Esophagus squamous epithelium (tissue), 5 donors: Measurements from ENCODE around the gene SP3. TPM values are rescaled to one million over a fixed set of nuclear protein-coding genes. Genes with fewer than 3 reads are reported as not detected.
A peak's percentile ranks its signal among the peaks of the same experiment; 100 is the strongest.

Experiments
- DNase-seq: peaks from one replicate; lab custom pipeline; 2025; lab: John Stamatoyannopoulos, UW
- H3K27ac ChIP-seq, 4 donors: fragments of 200-600 bp; sonication (generic); one replicate each; pipeline ENCODE4 v1.5.1; 2016 to 2019; ENCODE audit warnings: mild to moderate bottlenecking in 1 of 4
- H3K27me3 ChIP-seq, 4 donors: fragments of 200-600 bp; sonication (generic); 1 replicate in 3 of 4; 2 replicates in 1 of 4; pipeline versions ENCODE4 v1.5.1 to v1.6.0; 2017 to 2021; ENCODE audit warnings: antibody characterized with exemption in 1 of 4
- H3K36me3 ChIP-seq, 3 donors: fragments of 200-600 bp; sonication (generic); one replicate each; pipeline ENCODE4 v1.5.1; 2016 to 2019
- H3K4me1 ChIP-seq, 3 donors: fragments of 200-600 bp; sonication (generic); one replicate each; pipeline ENCODE4 v1.5.1; 2017 to 2019
- H3K4me3 ChIP-seq, 4 donors: fragments of 200-600 bp; sonication (generic); 1 replicate in 3 of 4; 2 replicates in 1 of 4; pipeline ENCODE4 v1.5.1; 2016 to 2019; ENCODE audit warnings: mild to moderate bottlenecking in 2 of 4, moderate library complexity in 1 of 4
- H3K9me3 ChIP-seq, 3 donors: fragments of 200-600 bp; sonication (generic); one replicate each; pipeline ENCODE4 v1.5.1; 2016 to 2019
- POLR2A ChIP-seq, 4 donors: fragments of 450-650 bp; IDR thresholded peaks; one replicate each; pipeline ENCODE4 v1.6.1; 2017; ENCODE audit warnings: antibody characterized with exemption in 4 of 4, mild to moderate bottlenecking in 4 of 4, moderate library complexity in 3 of 4
- WGBS, 2 donors: methylation state at CpG; one replicate each; pipeline ENCODE4 v1.1.5; 2018; 5-methylcytosine and 5-hydroxymethylcytosine counted together
- intact Hi-C: fragments of 100-400 bp; cut with DNase I; formaldehyde crosslinking; loops from one replicate; pipeline ENCODE4 v1.15.0; 2022
- total RNA-seq, 4 donors: library from RNA; depleted of rRNA; stranded (reverse); fragments of >200 nt; gene quantifications; one replicate each; pipeline ENCODE4 v1.1.0, GENCODE V29; 2016
- TF ChIP-seq, protein P1 (sequence below), 6 experiments: fragments of 450-650 bp in 4 of 6; fragments of 200-600 bp in 2 of 6; sonication (generic) in 2 of 6; IDR thresholded peaks; one replicate each; pipeline ENCODE4 v1.5.1; 2016 to 2019; ENCODE audit warnings: antibody characterized with exemption in 6 of 6, mild to moderate bottlenecking in 4 of 6, moderate library complexity in 4 of 6
- donor health status: DM: yes; HTN: yes; CAD: no.

SP3 gene
- total RNA-seq, 4 donors from 2014 or later = 41.3 to 97.8 (median 67.6) TPM

DNA sequence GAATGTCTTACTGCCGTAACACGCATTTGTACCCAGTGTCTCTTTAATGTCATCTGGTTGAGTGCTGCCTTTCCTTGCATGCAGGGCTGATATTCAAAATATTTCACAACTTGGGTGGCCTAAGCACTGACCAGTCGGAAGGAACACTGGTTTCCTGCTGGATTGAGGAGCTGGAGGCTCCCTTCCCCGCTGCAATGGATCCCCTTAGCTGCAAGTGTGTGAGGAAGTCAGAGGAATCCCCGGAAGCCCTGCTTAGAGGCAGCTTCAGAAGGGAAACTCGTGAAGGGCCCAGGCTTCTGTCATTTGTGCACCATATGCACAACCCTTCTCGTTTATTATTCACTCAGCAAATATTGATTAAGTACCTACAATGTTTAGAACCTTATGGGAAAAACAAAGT lies 33.2 kb upstream of the SP3 start:
- no peak overlapping the region for H3K4me3 ChIP-seq

DNA sequence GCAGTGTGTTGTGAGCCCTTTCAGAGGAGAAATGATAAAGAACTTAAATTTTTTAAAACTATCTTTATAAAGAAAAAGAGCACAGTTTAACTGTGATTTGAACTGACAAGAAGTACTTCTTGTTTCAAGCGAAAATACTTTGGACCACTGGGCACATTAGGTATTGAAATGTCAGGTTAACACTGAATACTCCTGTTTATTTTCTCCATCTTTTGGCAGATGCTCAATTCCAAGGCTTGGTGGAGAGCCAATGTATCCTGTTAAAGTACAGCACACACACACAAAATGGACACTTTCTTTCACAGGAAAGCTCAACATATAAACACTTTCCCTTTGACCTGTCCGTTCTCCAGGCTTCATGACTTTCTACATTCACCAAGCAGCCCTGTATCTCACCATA lies 32.6 kb upstream of the SP3 start:
- H3K36me3 ChIP-seq = no peaks in the 10 kb centered on the region
- no peaks in the 10 kb centered on the region for H3K9me3 ChIP-seq
- 57 to 59% methylated on average over 2 of the region's 2 CpGs for WGBS, 2 donors
- no peak for TF ChIP-seq POLR2A (IDR thresholded peaks at IDR 0.05)
- TF ChIP-seq, protein P1, sequence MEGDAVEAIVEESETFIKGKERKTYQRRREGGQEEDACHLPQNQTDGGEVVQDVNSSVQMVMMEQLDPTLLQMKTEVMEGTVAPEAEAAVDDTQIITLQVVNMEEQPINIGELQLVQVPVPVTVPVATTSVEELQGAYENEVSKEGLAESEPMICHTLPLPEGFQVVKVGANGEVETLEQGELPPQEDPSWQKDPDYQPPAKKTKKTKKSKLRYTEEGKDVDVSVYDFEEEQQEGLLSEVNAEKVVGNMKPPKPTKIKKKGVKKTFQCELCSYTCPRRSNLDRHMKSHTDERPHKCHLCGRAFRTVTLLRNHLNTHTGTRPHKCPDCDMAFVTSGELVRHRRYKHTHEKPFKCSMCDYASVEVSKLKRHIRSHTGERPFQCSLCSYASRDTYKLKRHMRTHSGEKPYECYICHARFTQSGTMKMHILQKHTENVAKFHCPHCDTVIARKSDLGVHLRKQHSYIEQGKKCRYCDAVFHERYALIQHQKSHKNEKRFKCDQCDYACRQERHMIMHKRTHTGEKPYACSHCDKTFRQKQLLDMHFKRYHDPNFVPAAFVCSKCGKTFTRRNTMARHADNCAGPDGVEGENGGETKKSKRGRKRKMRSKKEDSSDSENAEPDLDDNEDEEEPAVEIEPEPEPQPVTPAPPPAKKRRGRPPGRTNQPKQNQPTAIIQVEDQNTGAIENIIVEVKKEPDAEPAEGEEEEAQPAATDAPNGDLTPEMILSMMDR (IDR thresholded peaks at IDR 0.05) = no peak
- DNase-seq = no peak
- peaks cover 3 to 32% (median 14%) of the 10 kb centered on the region in 3 donors for H3K4me1 ChIP-seq
- intact Hi-C loops = no loop called here
- H3K4me3 ChIP-seq = no peak overlapping the region
- H3K27me3 ChIP-seq = no peaks in the 10 kb centered on the region
- peak overlapping the region; percentile 0 to 65 (median 43) for H3K27ac ChIP-seq

More for the DNA sequence above, 33.2 kb upstream of the SP3 start:
- intact Hi-C loops = no loop called here
- 77 to 82% methylated on average over 5 to 7 of the region's 7 CpGs for WGBS, 2 donors
- no peaks in the 10 kb centered on the region for H3K36me3 ChIP-seq
- no peaks in the 10 kb centered on the region for H3K27me3 ChIP-seq
- peak in 1 of 4 donors; percentile 17 for TF ChIP-seq POLR2A (IDR thresholded peaks at IDR 0.05)
- TF ChIP-seq, protein P1 (IDR thresholded peaks at IDR 0.05) = no peak
- H3K27ac ChIP-seq = peak overlapping the region in 3 of 4 donors; percentile 35 to 65 (median 51)
- no peak for DNase-seq
- H3K9me3 ChIP-seq = no peaks in the 10 kb centered on the region
- peaks cover 0 to 29% (median 14%) of the 10 kb centered on the region in 3 donors for H3K4me1 ChIP-seq

DNA sequence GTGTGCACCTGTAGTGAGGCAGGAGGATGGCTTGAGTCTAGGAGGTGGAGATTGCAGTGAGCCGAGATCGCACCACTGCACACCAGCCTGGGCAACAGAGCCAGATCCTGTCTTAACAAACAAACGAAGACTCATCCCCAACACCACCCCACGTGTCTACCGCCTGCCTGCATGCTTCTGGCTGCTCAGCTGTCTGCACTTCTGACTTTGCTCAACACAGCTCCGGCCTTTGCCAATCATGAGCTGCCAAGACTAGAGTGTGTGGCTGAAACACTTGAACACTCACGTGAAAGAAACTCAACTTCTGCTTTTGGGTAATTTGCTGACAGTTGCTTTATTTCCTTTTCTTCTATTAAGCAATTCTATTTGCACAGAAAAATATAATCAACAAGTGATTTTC lies 32.1 kb upstream of the SP3 start:
- peak; percentile 51 for DNase-seq
- H3K27me3 ChIP-seq = no peaks in the 10 kb centered on the region
- H3K4me3 ChIP-seq = no peak overlapping the region
- intact Hi-C loops = no loop called here
- WGBS, 2 donors = 29 to 40% methylated on average over 6 to 7 of the region's 7 CpGs
- TF ChIP-seq, protein P1 (IDR thresholded peaks at IDR 0.05) = no peak
- TF ChIP-seq POLR2A (IDR thresholded peaks at IDR 0.05) = no peak
- no peaks in the 10 kb centered on the region for H3K36me3 ChIP-seq
- H3K4me1 ChIP-seq = peaks cover 8 to 37% (median 19%) of the 10 kb centered on the region in 3 donors
- H3K9me3 ChIP-seq = no peaks in the 10 kb centered on the region
- peak overlapping the region in 2 of 4 donors; percentile 51 to 66 for H3K27ac ChIP-seq

DNA sequence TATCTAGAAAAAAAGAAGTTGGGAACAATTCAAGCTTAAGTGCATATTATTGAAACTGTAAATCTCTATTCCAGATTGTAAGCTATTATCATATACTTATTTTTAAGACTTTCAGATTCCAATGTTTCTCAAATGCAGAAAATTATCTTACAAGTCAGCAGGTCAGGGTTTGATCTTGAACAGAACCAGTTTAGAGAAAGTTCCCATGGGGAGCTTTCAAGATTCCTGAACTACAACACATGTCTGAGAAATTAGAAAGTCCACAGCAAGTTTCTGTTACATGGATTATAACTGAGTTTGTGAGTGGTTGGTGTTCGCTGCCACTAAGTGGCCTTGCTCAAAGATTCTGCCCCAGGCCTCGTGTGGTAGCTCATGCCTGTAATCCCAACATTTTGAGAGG lies 31.6 kb upstream of the SP3 start:
- intact Hi-C loops = no loop called here
- H3K4me1 ChIP-seq = peaks cover 13 to 42% (median 24%) of the 10 kb centered on the region in 3 donors
- no peaks in the 10 kb centered on the region for H3K27me3 ChIP-seq
- TF ChIP-seq, protein P1 (IDR thresholded peaks at IDR 0.05) = no peak
- no peak for TF ChIP-seq POLR2A (IDR thresholded peaks at IDR 0.05)
- H3K9me3 ChIP-seq = no peaks in the 10 kb centered on the region
- DNase-seq = no peak
- H3K36me3 ChIP-seq = no peaks in the 10 kb centered on the region
- WGBS, 2 donors = 59 to 91% methylated on average over 2 of the region's 2 CpGs
- no peak overlapping the region for H3K4me3 ChIP-seq
- H3K27ac ChIP-seq = peak overlapping the region in 2 of 4 donors; percentile 51 to 66

DNA sequence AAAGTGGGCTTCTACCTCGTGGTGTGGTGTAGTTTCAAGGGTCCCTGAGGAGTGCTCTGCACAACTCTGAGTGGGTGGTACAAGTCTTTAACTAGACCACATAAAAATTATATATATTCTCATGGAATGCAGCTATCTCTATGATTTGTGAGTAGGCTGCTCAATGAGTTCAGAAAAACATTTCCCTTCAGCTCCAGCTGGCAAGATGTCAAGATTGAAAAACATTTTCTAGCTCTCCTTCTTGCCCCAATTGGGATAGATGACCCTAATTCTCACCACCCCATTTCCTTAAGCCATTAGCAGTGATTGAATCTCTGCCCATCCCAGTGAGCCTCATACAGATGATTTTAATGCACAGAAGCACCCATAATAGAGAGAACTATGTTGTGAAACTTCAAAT lies 28.3 kb upstream of the SP3 start:
- intact Hi-C loops = no loop called here
- Histone ChIP-seq H3K36me3 (no peaks in the 10 kb centered on the region), H3K4me1 (peaks cover 31 to 63% (median 40%) of the 10 kb centered on the region in 3 donors), H3K27ac (no peak overlapping the region), H3K4me3 (no peak overlapping the region), H3K27me3 (no peaks in the 10 kb centered on the region), H3K9me3 (no peaks in the 10 kb centered on the region)
- TF ChIP-seq, protein P1 (IDR thresholded peaks at IDR 0.05) = no peak
- no peak for TF ChIP-seq POLR2A (IDR thresholded peaks at IDR 0.05)
- WGBS, 2 donors = 50 to 100% methylated on average over 1 of the region's 1 CpG
- no peak for DNase-seq
